ENCODE data around the gene DMAC2L.

Gene DMAC2L

DNA sequence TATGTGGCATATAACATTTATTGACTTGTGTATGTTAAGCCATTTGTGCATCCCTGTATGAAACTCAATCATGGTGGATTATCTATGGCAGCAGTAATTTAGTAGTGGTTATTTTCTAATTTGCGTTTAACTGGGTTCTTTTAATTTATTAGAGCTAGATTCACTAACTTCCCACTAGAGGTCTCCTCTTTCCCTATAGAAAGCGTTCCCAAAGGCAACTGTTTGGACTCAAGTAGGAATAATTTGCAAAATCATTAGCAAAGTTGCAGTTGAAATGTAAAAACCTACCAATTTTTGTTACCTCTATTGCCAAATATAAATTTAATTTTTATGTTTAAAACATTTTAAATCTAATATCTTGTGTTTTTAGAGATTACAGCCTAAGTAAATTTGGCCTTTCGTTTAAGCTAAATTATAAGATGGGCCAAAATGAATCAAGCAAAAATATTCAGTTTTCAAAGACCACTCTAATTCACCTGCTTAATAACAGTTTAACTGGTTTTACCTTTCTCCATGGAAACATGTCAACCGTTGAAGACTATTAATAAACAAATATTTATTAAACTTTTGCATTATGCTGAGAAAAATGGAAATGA lies 6.0 kb downstream of the DMAC2L start:
- Mint-ChIP-seq H3K36me3 (ENCODE audit: low read depth) (peaks cover 40% of the 10 kb centered on the region), H3K27me3 (ENCODE audit: low read depth, poor library complexity) (peaks cover 5% of the 10 kb centered on the region), H3K4me1 (peaks cover 22% of the 10 kb centered on the region), H3K27ac (no peak overlapping the region), H3K4me3 (no peak overlapping the region), H3K9me3 (peaks cover 42% of the 10 kb centered on the region)
- TF ChIP-seq, protein P1, sequence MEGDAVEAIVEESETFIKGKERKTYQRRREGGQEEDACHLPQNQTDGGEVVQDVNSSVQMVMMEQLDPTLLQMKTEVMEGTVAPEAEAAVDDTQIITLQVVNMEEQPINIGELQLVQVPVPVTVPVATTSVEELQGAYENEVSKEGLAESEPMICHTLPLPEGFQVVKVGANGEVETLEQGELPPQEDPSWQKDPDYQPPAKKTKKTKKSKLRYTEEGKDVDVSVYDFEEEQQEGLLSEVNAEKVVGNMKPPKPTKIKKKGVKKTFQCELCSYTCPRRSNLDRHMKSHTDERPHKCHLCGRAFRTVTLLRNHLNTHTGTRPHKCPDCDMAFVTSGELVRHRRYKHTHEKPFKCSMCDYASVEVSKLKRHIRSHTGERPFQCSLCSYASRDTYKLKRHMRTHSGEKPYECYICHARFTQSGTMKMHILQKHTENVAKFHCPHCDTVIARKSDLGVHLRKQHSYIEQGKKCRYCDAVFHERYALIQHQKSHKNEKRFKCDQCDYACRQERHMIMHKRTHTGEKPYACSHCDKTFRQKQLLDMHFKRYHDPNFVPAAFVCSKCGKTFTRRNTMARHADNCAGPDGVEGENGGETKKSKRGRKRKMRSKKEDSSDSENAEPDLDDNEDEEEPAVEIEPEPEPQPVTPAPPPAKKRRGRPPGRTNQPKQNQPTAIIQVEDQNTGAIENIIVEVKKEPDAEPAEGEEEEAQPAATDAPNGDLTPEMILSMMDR (IDR thresholded peaks at IDR 0.05) = peak; percentile 74
- no peak for DNase-seq

DNA sequence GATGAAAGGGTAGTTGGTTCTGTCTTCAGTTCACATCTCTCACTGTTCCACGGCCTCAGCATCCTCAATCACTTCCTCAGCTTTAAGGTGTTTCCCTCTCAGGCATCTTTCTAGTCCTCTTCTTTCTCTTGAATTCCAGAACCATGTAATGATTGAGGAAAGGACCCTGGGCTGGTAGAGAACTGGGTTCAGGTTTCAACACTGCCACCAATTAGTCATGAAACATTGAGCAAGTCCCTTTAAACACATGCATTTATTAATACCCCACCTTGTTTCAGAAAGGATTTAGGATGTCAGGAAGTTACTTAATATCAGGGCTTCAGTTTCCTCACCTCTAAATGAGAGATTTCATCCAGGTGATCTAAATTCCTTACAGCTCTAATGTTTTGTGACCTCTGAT lies 7.2 kb downstream of the DMAC2L start:
- DNase-seq = no peak
- Mint-ChIP-seq H3K27me3 (ENCODE audit: low read depth, poor library complexity) (peaks cover 5% of the 10 kb centered on the region), H3K4me3 (no peak overlapping the region), H3K27ac (no peak overlapping the region), H3K36me3 (ENCODE audit: low read depth) (peaks cover 29% of the 10 kb centered on the region), H3K4me1 (peaks cover 21% of the 10 kb centered on the region), H3K9me3 (peaks cover 30% of the 10 kb centered on the region)
- TF ChIP-seq, protein P1 (IDR thresholded peaks at IDR 0.05) = no peak

DNA sequence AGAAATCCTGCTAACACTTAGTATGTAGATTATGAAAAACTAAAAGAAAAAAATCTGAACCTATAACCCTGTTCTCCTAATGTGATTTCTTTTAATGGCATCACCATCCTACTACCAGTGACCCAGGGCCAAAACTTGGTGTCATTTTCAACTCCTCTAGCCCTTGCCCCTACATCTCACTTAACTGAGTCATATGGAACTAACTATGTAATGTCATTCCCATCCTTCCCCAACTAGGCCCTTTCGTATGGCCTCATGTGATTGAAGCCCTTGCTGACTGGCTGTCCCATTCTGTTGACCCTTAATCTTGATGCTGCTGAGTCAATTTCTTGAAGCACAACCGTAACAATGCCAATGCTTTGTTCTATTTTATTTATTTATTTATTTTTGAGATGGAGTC lies 7.6 kb downstream of the DMAC2L start:
- H3K27me3 Mint-ChIP-seq (ENCODE audit: low read depth, poor library complexity) = peaks cover 3% of the 10 kb centered on the region
- peaks cover 26% of the 10 kb centered on the region for H3K9me3 Mint-ChIP-seq
- DNase-seq = no peak
- TF ChIP-seq, protein P1 (IDR thresholded peaks at IDR 0.05) = no peak
- peak overlapping the region; percentile 95 for H3K27ac Mint-ChIP-seq
- H3K4me3 Mint-ChIP-seq = no peak overlapping the region
- H3K4me1 Mint-ChIP-seq = peaks cover 21% of the 10 kb centered on the region
- peaks cover 27% of the 10 kb centered on the region for H3K36me3 Mint-ChIP-seq (ENCODE audit: low read depth)

DNA sequence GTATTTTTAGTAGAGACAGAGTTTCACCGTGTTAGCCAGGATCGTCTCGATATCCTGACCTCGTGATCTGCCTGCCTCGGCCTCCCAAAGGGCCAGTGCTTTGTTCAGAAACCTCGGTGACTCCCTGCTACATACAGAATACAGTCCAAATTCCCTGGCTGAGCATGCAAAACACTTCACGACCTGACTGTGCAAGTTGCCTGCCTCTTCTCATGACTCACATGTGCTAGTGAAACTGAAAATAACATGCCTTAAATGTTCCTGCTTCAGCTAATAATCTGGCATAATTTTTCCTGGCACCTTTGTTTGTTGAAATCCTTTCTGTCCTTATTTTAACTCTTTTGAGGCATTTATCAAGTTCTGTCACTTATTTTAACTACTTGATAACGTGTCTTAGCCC lies 8.2 kb downstream of the DMAC2L start:
- peaks cover 20% of the 10 kb centered on the region for H3K9me3 Mint-ChIP-seq
- H3K4me1 Mint-ChIP-seq = peaks cover 21% of the 10 kb centered on the region
- H3K36me3 Mint-ChIP-seq (ENCODE audit: low read depth) = peaks cover 27% of the 10 kb centered on the region
- H3K27ac Mint-ChIP-seq = no peak overlapping the region
- no peak for DNase-seq
- H3K4me3 Mint-ChIP-seq = no peak overlapping the region
- TF ChIP-seq, protein P1 (IDR thresholded peaks at IDR 0.05) = no peak
- no peaks in the 10 kb centered on the region for H3K27me3 Mint-ChIP-seq (ENCODE audit: low read depth, poor library complexity)

DNA sequence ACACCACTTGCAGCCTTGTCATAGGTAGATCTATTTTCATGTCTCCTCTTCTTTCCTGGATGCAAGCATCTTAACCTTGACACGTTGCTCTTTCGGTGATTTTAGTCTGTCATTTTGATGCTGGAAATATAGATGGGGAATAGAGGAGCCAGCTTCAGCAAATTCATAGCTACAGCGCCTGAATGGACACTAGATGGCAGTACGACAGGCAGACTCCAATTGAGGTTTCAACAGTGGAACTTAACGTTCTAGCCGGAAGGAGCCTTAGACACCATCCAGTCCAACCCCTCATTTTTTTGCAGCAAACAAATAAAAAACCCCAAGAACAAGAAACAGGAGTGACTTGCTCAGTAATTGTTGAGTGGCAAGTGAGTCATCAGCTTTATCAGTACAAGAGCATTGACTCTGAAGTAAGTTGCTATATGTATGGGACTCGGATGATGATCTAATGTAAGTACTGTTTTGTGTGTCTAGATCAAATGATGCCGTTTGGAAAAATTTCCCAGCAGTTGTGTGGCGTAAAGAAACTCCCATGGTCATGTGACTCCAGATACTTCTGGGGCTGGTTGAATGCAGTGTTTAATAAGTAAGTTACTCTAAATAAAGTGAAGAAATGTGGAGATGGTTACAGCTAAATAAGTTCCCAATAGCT lies 9.0 kb downstream of the DMAC2L start:
- H3K27me3 Mint-ChIP-seq (ENCODE audit: low read depth, poor library complexity) = no peaks in the 10 kb centered on the region
- TF ChIP-seq, protein P1 (IDR thresholded peaks at IDR 0.05) = peak; percentile 78
- peaks cover 25% of the 10 kb centered on the region for H3K36me3 Mint-ChIP-seq (ENCODE audit: low read depth)
- H3K4me3 Mint-ChIP-seq = no peak overlapping the region
- DNase-seq = peak; percentile 56
- H3K27ac Mint-ChIP-seq = no peak overlapping the region
- peaks cover 21% of the 10 kb centered on the region for H3K4me1 Mint-ChIP-seq
- peaks cover 13% of the 10 kb centered on the region for H3K9me3 Mint-ChIP-seq

DNA sequence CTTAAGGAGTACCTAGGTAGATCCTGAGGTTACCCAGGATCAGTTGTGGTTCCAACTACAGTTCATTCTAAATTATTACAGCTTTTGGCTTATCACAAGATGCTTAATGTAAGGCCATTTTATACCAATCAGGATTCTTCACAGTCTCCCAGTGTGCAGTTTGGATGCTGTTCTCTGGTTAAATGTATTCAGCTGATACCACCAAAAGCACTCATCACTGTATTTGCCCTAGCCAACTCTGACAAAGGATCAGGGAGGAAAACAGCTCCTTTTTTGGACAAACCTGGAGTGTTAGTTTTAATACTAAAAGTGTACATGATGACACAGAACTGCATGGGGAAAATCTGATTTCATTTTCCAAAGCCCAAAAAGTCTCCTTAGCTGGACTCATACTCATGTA lies 19.5 kb downstream of the DMAC2L start:
- TF ChIP-seq, protein P1 (IDR thresholded peaks at IDR 0.05) = no peak
- Mint-ChIP-seq H3K9me3 (no peaks in the 10 kb centered on the region), H3K4me3 (no peak overlapping the region), H3K36me3 (ENCODE audit: low read depth) (peaks cover 18% of the 10 kb centered on the region), H3K27ac (no peak overlapping the region), H3K4me1 (peaks cover 22% of the 10 kb centered on the region), H3K27me3 (ENCODE audit: low read depth, poor library complexity) (no peaks in the 10 kb centered on the region)
- no peak for DNase-seq

Data from nephron progenitor cell (in vitro differentiated cells).